SKM-1 (cell line): ENCODE measurements around the gene GOLGA8Q.
"Not testable (repeated sequence)": the region's sequence is repeated elsewhere in the genome, so short reads cannot be mapped to it uniquely, and the experiment has no call there.

Source experiments
- DNase-seq: peaks from one replicate; lab custom pipeline; 2025; ENCODE audit not compliant: unreplicated experiment; lab: John Stamatoyannopoulos, UW

GOLGA8Q gene

DNA sequence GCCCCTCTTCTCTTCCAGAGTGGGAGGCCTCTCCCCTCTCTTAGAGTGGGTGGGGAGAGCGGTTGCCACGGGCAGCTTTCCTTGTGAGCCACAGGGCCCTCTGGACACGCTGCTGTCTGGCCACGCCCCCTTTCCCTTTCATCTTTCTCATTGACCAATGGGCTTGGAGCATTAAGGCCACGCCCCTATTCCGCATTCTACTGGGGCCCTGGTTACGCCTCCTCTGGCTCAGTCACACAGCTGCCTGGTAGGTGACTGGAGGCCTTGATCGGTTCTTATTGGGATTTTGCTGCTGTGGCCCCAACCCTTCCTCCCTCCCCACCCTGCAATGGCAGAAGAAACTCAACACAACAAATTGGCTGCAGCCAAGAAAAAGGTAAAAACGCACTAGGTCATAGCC, at the start of gene GOLGA8Q:
Gene GOLGA8Q (plus strand): TSS at position 301 of the 400 bp plus-strand sequence. CDS start 28 bp downstream, at position 329.
- DNase-seq, result not testable (repeated sequence)

- not testable (repeated sequence) for DNase-seq
These were observed 48.7 kb upstream of the GOLGA8Q start for GRCh38 chr15:30502904-30503781.

GRCh38 chr15:30504162-30504843, 47.5 kb upstream of the GOLGA8Q start:
- DNase-seq, result not testable (repeated sequence)

GRCh38 chr15:30514545-30514944, 37.3 kb upstream of the GOLGA8Q start:
- not testable (repeated sequence) for DNase-seq

GRCh38 chr15:30523453-30524243, 28.2 kb upstream of the GOLGA8Q start:
- DNase-seq, result not testable (repeated sequence)

DNA sequence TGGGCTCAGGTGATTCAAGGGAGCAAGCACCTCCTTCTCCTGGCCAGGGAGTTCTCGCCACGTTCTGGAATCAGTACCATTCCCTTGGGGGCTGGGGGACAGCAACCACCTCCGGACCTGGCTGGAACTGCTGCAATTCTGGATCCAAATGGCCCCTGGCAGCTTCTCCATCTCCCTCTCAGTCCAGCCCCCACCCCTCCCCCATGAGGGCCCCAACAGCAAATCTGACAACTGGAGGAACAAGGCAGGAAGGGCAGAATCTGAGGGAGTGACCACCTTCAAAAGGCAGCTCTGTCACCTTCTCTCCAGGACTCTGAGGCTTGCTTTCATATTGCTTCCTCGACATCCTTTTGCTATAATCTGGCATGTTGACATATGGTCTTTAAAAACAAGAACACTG, 25.9 kb upstream of the GOLGA8Q start:
- DNase-seq, result not testable (repeated sequence)

DNA sequence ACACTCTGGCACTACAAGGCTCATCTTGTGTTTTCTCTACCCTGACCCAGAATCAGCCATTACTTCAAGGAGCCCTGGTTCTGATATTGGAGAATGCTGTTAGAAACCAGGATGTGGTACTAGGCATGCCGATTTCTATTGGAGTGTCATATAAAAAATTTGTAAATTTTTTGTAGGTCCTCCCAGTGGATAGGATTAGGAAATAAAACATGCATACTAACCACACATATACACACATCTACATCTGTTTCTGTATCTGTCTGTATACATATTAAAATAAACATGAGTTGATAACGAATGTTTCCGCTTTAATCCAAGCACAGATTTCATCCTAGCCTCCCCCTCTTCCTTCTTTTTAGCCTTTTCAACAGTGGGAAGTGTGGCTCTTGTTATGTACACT, 22.8 kb upstream of the GOLGA8Q start:
- DNase-seq, result not testable (repeated sequence)

DNA sequence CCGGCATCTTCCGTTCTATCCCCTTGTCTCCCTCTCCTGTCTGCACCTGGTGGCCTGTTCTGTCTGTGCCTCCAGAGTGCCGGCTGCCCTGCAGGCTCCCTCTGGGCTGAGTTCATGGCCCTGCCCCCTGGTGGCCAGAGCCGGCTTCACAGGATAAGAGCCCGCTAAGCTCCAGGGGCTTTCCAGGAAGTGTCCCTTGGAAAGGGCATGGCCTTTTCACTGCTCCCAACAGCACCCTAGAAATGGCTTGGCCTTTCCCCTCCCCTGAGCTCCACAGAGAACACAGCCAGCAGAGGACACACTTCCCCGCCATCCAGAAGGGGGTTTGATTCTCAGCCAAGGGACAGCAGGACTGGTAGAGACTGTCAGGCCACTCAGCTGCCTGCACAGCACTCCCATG, 15.1 kb downstream of the GOLGA8Q start:
- not testable (repeated sequence) for DNase-seq

- DNase-seq, result not testable (repeated sequence)
These were observed 21.2 kb downstream of the GOLGA8Q start for GRCh38 chr15:30573012-30573491.

GRCh38 chr15:30579394-30579970, 27.6 kb downstream of the GOLGA8Q start:
- not testable (repeated sequence) for DNase-seq

GRCh38 chr15:30580716-30581115, 28.9 kb downstream of the GOLGA8Q start:
- DNase-seq, result not testable (repeated sequence)

GRCh38 chr15:30598953-30599352, 47.1 kb downstream of the GOLGA8Q start:
- not testable (repeated sequence) for DNase-seq

- DNase-seq, result not testable (repeated sequence)
These were observed 51.9 kb downstream of the GOLGA8Q start, which contains the start of gene GOLGA8H for GRCh38 chr15:30603796-30604195. Gene GOLGA8H, plus strand, starts transcription at chr15:30604028. Its CDS starts 98 bp downstream, at chr15:30604126.
